Measurements from ENCODE around the gene CD300LD.

CD300LD gene

DNA sequence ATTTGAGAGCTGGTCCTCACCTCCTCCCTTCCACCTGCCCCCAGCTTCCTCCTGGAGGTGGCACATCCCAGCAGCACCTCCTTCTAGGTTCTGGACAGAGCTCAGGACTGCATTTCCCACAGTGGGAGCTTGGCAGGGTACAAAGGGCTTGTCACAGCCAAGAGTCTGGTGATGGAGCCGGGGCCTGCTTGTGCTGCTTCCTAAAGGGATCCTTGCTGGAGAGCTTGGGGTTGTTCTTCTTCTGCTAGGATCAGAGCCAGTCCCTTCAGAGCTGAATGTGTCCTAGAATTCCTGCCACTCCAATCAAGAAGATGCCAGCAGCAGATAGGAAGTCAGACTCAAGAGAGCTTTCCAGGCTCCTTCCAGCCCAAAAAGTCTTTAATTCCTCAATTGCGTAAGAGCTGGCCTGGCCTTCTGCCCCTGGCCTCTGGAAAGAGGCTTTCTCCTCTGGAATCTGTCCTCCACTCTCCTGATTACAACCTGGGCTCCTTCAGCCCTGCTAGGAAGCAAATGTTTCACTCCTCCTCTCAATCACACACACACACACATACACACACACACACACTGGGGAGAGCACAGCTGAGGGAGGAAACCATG is 27.1 kb upstream of the CD300LD start:
- DNase-seq (ENCODE audit: low read depth) = no peak
- H3K4me3 ChIP-seq (ENCODE audit: low read depth, low read length) = no peak overlapping the region
- TF ChIP-seq, protein P1, sequence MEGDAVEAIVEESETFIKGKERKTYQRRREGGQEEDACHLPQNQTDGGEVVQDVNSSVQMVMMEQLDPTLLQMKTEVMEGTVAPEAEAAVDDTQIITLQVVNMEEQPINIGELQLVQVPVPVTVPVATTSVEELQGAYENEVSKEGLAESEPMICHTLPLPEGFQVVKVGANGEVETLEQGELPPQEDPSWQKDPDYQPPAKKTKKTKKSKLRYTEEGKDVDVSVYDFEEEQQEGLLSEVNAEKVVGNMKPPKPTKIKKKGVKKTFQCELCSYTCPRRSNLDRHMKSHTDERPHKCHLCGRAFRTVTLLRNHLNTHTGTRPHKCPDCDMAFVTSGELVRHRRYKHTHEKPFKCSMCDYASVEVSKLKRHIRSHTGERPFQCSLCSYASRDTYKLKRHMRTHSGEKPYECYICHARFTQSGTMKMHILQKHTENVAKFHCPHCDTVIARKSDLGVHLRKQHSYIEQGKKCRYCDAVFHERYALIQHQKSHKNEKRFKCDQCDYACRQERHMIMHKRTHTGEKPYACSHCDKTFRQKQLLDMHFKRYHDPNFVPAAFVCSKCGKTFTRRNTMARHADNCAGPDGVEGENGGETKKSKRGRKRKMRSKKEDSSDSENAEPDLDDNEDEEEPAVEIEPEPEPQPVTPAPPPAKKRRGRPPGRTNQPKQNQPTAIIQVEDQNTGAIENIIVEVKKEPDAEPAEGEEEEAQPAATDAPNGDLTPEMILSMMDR (IDR thresholded peaks at IDR 0.05; ENCODE audit: low read depth, low read length, missing control alignments) = no peak

DNA sequence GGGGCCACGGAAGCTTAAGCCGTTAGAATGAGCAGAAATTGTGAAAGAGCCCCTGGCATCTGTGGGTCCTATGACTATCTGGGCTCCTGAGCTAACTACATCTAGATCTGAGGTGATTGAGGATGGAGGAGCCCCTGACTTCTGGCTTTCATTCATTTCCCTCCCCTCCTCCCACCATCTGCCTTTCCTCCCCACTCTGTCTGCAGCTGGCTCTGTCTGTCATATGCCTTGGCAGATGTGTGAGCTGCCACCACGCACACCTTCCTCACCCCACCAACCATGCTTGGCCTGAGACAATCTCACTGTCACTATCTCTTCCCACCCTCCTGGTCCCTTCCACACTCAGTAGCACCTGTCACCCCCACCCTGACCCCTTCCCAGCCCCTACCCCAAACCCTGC is 26.4 kb upstream of the CD300LD start:
- DNase-seq (ENCODE audit: low read depth) = no peak

DNA sequence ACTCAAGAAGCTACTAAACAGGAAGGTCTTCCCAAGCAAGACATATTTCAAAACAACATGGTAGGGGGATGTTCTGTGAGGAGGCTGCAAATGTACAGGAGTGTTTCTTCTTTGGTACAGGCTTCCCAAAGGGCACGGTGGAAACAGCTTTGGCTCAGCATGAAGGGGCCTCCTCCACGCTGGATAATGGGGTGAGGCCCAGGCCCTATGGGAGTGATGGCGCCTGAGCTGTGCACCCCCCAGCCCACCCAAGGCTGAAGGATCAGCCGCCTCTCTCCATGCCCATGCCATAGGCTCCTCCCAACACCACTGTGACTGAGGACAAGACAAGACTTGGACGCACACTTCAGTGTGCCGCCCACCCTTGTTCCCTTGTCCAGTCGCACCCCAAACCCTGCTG is 24.6 kb upstream of the CD300LD start:
- no peak for DNase-seq (ENCODE audit: low read depth)
- H3K4me3 ChIP-seq (ENCODE audit: low read depth, low read length) = no peak overlapping the region
- TF ChIP-seq, protein P1 (IDR thresholded peaks at IDR 0.05; ENCODE audit: low read depth, low read length, missing control alignments) = no peak

More for the DNA sequence above, 26.4 kb upstream of the CD300LD start:
- H3K4me3 ChIP-seq (ENCODE audit: low read depth, low read length) = no peak overlapping the region
- TF ChIP-seq, protein P1 (IDR thresholded peaks at IDR 0.05; ENCODE audit: low read depth, low read length, missing control alignments) = no peak

DNA sequence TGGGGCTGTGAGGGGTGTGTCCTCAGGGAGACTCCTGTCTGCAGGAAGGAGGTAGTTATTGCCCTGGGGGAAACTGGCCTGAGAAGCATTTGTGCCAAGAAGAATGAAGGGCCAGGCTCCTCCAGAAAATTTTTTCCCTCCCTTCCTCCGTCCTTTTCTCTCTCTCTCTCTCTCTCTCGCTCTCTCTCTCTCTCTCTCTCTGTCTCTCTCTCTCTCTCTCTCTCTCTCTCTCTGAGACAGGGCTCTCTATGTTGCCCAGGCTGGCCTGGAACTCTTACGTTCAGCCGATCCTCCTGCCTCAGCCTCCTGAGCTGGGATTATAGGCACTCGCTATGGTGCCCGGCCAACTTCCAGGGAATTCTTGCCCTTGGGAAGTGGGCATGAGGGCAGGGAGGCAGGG is 20.0 kb upstream of the CD300LD start:
- TF ChIP-seq, protein P1 (IDR thresholded peaks at IDR 0.05; ENCODE audit: low read depth, low read length, missing control alignments) = no peak

DNA sequence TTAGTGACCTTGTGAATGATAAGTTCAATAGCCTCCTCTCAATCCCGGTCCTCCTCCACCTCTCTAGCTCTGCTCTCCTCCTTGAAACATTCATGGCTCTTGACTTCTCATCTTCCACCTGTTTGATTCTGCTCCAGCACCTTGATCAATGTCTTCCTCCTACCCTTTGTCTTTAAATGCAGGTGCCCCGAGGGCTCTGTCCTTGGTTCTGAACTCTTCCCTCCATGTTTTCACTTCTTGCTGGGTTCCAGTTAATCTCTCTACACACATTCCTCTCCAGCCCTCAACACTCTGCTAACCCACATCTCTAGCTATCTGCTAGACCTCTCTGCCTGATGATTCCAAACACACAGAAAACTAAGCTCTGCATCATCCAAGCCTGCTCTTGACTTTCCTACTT is 18.0 kb upstream of the CD300LD start:
- TF ChIP-seq, protein P1 (IDR thresholded peaks at IDR 0.05; ENCODE audit: low read depth, low read length, missing control alignments) = no peak
- DNase-seq (ENCODE audit: low read depth) = no peak
- no peak overlapping the region for H3K4me3 ChIP-seq (ENCODE audit: low read depth, low read length)

More for the DNA sequence above, 20.0 kb upstream of the CD300LD start:
- no peak overlapping the region for H3K4me3 ChIP-seq (ENCODE audit: low read depth, low read length)
- DNase-seq (ENCODE audit: low read depth) = no peak

DNA sequence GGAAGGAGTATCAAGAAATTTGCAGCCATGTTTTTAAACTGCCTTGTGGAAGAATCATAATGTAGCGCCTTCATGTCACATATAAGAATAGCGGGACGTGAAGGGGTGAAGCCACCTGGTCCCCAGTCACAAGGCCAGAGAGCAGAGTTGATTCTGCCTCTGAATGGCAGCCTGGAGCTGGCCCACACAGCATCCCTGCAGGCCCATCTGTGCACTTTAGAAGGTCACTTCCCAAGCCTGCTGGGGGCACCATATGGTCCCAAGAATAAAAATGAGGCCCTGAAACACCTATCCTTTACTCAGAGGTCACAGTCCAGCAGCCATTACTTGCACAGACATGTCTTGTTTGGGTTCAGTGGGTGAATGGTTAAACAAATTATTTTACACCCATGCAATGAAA is 16.4 kb upstream of the CD300LD start:
- TF ChIP-seq, protein P1 (IDR thresholded peaks at IDR 0.05; ENCODE audit: low read depth, low read length, missing control alignments) = no peak
- no peak overlapping the region for H3K4me3 ChIP-seq (ENCODE audit: low read depth, low read length)
- no peak for DNase-seq (ENCODE audit: low read depth)

DNA sequence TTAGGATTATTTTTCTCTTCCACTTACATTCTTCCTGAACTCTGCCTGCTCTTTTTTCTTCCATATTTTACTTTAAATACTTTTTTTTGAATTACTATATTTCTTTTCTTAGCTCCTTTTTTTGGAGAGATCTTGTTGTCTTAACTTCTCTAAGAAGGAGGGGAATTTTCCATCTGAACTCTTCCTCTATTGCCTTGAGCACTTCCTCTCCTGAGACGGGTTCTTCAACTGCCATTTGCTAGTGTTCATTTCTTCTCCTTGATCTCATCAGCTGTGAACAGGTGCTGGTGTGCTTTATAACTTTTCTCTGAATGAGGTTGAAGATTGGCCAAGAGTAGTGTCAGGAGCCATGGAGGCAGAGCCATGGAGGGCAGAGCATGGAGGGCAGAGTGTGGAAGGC is 15.1 kb upstream of the CD300LD start:
- TF ChIP-seq, protein P1 (IDR thresholded peaks at IDR 0.05; ENCODE audit: low read depth, low read length, missing control alignments) = no peak
- no peak for DNase-seq (ENCODE audit: low read depth)
- no peak overlapping the region for H3K4me3 ChIP-seq (ENCODE audit: low read depth, low read length)
